Epithelial cell of esophagus (primary cell): Measurements from ENCODE around the gene MGAT1.
A peak's percentile ranks its signal among the peaks of the same experiment; 100 is the strongest.
"Not testable (repeated sequence)": the region's sequence is repeated elsewhere in the genome, so short reads cannot be mapped to it uniquely, and the experiment has no call there.

Experiments
- DNase-seq: peaks from one replicate; pipeline ENCODE4 v3.0.0; 2010; ENCODE audit warnings: low read depth
- H3K4me3 ChIP-seq: 2 replicates; pipeline ENCODE4 v1.5.1; 2011; ENCODE audit warnings: mild to moderate bottlenecking, low read length, control low read depth
- TF ChIP-seq, protein P1 (sequence below): IDR thresholded peaks from 2 replicates; pipeline ENCODE4 v1.5.1; 2011; ENCODE audit warnings: low read depth, mild to moderate bottlenecking, low read length, control low read depth, inconsistent platforms; ENCODE audit not compliant: insufficient read depth; ENCODE audit errors: missing control alignments

MGAT1 gene

DNA sequence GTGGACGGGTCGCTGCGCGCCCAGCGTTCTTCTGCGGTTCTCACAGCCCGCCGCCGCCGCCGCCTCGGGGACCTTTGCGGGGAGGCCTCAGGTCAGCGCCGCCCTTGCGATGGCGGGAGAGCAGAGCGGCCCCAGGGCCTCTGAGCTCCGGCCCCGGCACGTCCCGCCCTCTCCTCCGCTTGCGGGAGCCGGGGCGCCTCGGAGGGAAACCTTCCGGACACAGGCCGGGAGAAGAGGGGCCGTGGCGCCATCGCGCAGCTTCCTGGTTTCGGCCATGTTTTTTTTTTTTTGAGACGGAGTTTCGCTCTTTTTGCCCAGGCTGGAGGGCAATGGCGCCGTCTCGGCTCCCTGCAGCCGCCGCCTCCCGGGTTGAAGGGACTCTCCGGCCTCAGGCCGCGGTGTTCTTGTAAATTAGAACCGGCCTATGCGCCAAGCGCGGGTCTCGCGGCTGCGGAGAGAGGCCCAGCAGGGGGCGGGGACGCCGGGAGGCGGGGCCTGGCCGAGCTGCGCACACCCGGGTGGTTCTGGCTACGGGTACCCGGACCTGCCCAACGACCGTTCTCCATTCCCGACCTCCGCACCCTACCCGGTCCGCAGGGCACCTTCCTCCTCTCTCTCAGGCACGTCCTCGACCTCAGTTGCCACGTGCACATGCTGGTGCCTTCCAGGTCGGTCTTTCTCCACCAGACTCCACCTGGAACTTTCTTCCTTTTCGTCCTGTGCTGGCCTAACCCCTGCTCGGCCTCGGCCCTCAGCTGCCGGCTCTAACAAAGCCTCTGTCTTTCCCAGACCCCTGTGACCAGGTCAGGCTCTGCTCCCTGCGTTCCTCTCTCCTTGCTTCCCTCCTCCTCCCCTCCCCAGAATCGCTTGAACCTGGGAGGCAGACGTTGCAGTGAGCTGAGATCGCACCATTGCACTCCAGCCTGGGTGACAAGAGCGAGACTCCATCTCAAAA lies 28.8 kb upstream of the MGAT1 start:
- TF ChIP-seq, protein P1, sequence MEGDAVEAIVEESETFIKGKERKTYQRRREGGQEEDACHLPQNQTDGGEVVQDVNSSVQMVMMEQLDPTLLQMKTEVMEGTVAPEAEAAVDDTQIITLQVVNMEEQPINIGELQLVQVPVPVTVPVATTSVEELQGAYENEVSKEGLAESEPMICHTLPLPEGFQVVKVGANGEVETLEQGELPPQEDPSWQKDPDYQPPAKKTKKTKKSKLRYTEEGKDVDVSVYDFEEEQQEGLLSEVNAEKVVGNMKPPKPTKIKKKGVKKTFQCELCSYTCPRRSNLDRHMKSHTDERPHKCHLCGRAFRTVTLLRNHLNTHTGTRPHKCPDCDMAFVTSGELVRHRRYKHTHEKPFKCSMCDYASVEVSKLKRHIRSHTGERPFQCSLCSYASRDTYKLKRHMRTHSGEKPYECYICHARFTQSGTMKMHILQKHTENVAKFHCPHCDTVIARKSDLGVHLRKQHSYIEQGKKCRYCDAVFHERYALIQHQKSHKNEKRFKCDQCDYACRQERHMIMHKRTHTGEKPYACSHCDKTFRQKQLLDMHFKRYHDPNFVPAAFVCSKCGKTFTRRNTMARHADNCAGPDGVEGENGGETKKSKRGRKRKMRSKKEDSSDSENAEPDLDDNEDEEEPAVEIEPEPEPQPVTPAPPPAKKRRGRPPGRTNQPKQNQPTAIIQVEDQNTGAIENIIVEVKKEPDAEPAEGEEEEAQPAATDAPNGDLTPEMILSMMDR: peak; percentile 12
- H3K4me3 ChIP-seq: peak overlapping the region; percentile 72

DNA sequence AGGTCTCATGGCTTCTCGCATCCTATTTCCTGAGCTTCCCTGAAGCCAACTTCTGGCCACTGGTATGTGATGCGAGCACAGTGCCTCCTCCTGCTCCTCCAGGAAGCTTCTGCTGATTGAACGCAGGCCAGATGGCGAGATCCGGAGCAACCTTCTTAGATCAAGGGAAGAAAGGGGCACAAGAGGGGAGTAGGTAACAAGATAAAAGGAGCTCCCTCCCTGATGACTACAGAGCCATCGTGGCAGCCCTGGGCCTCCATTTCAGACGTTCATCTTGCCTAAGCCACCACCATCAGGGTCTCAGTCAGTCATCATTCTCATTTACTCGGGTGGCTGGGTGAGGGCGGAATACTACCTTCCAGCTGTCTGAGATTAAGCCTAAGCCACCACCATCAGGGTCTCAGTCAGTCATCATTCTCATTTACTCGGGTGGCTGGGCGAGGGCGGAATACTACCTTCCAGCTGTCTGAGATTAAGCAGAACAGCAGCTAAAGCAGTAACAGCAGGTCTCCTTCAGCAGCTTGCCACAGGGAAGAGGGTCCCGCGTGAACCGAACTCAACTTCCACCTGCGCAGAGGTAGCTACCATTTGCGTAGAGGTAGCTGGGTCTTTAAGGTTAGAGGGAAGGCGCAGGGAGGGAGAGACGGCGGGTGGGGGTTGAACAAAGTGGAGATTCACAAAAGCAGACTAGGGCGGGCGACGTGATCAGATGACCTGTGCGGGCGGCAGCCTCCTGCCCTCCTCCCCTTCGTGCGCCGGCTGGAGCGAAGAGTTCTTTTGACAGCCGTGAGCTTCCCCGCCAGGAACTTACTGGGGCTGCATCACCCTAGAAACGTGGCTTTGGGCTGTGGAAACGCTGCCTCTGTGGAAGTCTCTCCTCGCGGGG lies 27.9 kb upstream of the MGAT1 start:
- no peak for DNase-seq
- TF ChIP-seq, protein P1: no peak
- peak overlapping the region; percentile 72 for H3K4me3 ChIP-seq

More for the DNA sequence above, 28.8 kb upstream of the MGAT1 start:
- peak; percentile 74 for DNase-seq

DNA sequence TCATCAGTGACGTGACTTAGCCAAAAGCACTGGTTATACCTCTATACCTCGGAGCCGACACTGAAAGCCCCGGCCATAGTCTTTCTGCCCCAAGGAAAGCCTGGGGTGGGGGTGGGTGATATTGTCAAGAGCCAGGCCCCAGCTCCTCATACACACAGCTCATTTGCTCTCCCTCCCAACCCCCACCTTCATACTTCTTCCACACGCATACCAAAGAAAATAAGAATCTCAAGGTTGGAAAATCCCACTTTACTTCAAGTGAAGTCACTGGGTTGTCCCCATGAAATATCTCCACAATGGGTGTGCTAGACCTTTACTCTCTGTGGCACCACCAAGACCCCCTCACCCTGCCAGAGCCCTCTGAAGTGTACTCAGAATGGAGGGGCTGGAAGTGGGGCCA lies 27.1 kb upstream of the MGAT1 start:
- DNase-seq: no peak
- TF ChIP-seq, protein P1: no peak
- H3K4me3 ChIP-seq: no peak overlapping the region

DNA sequence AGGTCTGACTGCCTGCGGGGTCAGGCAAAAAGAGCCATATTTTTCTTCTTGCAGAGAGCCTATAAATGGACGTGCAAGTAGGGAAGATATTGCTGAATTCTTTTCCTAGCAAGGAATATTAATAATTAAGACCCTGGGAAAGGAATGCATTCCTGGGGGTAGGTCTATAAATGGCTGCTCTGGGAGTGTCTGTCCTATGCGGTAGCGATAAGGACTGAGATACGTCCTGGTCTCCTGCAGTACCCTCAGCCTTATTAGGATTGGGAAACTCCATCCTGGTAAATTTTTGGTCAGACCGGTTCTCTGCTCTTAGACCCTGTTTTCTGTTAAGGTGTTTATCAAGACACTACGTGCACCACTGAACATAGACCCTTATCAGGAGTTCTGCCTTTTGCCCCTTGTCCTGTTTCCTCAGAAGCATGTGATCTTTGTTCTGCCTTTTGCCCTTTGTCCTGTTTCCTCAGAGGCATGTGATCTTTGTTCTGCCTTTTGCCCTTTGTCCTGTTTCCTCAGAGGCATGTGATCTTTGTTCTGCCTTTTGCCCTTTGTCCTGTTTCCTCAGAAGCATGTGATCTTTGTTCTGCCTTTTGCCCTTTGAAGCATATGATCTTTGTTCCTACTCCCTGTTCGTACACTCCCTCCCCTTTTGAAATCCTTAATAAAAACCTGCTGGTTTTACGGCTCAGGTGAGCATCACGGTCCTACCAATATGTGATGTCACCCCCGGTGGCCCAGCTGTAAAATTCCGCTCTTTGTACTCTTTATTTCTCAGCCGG lies 26.3 kb upstream of the MGAT1 start:
- DNase-seq, H3K4me3 ChIP-seq: not testable (repeated sequence)

DNA sequence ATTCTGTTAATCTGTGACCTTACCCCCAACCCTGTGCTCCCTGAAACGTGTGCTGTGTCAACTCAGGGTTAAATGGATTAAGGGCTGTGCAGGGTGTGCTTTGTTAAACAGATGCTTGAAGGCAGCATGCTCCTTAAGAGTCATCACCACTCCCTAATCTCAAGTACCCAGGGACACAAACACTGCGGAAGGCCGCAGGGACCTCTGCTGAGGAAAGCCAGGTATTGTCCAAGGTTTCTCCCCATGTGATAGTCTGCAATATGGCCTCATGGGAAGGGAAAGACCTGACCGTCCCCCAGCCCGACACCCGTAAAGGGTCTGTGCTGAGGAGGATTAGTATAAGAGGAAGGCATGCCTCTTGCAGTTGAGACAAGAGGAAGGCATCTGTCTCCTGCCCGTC lies 24.8 kb upstream of the MGAT1 start:
- not testable (repeated sequence) for H3K4me3 ChIP-seq, DNase-seq

DNA sequence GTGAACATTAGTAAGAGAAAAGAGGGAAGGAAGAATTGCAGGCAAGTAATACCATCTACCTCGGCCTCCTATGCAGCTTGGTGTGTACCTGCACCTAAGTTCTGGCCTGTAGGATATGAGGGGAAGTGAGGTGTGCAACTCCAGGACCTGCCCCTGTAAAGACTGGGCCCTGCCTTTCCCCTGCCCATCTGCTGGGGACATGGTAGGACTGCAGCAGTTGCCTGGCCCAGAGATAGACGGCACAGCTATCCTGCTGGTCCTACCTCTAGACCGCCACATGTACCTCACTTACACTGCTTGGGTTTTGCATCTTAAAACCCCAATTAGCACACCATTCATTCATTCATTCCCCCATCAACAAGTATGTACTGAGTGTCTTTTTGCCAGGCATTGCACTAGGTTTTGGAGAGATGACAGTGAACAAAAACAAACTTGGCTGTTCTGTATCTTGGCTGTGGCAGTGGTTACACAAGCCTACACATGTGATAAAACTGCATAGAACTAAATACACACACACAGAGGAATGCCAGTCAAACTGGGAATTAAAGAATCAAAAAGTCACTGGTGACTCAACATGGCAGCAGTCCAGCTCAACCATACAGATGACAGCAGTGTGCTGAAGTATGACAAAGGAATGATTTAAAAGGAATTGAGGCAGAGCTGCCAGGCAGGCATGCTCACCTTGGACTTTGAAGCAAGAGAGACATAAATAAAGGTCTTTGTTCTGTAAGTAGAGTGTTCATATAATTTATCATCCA lies 23.3 kb upstream of the MGAT1 start:
- no peak overlapping the region for H3K4me3 ChIP-seq
- peak; percentile 97 for DNase-seq
- TF ChIP-seq, protein P1: peak; percentile 21
